Parathyroid adenoma (tissue), 2 donors: ENCODE results near the gene FADS3.

Experiments
- H2AFZ ChIP-seq: fragments of 300-600 bp; sonication (generic); one replicate; pipeline ENCODE4 v1.7.0; 2017; ENCODE audit warnings: antibody characterized with exemption, mild to moderate bottlenecking
- H3K27ac ChIP-seq: fragments of 300-600 bp; sonication (generic); one replicate; pipeline ENCODE4 v1.7.0; 2017
- H3K27me3 ChIP-seq: fragments of 300-600 bp; sonication (generic); one replicate; pipeline ENCODE4 v1.7.0; 2017; ENCODE audit warnings: low read length; ENCODE audit not compliant: control insufficient read depth, insufficient read depth
- H3K36me3 ChIP-seq: fragments of 300-600 bp; sonication (generic); one replicate; pipeline ENCODE4 v1.7.0; 2017; ENCODE audit warnings: low read length; ENCODE audit not compliant: control insufficient read depth, insufficient read depth
- H3K4me1 ChIP-seq: fragments of 300-600 bp; sonication (generic); one replicate; pipeline ENCODE4 v1.7.0; 2017; ENCODE audit warnings: control low read depth
- H3K4me2 ChIP-seq: fragments of 300-600 bp; sonication (generic); one replicate; pipeline ENCODE4 v1.7.0; 2017; ENCODE audit warnings: low read length
- H3K4me3 ChIP-seq: fragments of 300-600 bp; sonication (generic); one replicate; pipeline ENCODE4 v1.7.0; 2017; ENCODE audit warnings: low read depth, low read length
- H3K79me2 ChIP-seq: fragments of 300-600 bp; sonication (generic); one replicate; pipeline ENCODE4 v1.7.0; 2017; ENCODE audit warnings: control low read depth
- H3K9ac ChIP-seq: fragments of 300-600 bp; sonication (generic); one replicate; pipeline ENCODE4 v1.7.0; 2017; ENCODE audit warnings: mild to moderate bottlenecking
- H3K9me3 ChIP-seq: fragments of 300-600 bp; sonication (generic); one replicate; pipeline ENCODE4 v1.7.0; 2017; ENCODE audit warnings: low read length; ENCODE audit not compliant: control insufficient read depth
- CTCF ChIP-seq: fragments of 300-600 bp; sonication (generic); IDR thresholded peaks from one replicate; pipeline ENCODE4 v1.7.0; 2017; ENCODE audit warnings: antibody characterized with exemption, mild to moderate bottlenecking
- donor health status: primary hyperparathyroidism.

FADS3 gene

DNA sequence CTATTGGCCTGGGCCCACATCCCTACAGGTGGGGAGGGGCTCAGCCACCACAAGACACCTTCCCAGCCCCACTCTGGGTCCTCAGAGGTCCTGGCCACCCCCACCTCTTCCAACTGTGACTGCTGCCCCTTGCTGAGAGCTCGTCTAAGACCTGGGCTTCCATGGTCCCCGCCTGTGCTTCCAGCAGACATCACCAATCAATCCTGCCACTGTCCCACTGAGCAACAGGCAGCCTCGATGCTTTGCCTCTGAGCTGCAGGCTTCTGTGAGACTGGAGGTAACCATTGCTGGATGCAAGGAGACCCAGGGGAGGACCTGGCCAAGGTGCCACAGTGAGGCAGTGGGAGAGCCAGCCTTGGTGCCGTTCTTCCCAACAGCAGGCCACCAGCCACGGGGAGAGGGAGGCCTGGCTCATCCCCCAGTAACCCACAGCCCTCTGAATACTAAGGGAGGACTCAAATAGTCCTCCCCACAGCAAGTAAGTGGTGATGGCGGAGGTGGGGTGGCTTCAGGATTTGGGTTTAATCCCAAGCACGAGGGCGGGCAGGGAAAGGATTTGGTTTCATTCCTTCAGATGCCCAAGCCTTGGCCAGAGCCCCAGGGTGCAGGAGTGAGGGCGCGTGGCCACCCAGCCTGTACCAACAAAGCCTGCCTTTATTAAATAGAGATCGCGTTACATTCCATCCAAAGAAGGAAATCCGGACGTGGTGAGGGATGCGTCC is 5.5 kb upstream of the FADS3 start:
- H3K27ac ChIP-seq: no peak overlapping the region
- no peak overlapping the region for H2AFZ ChIP-seq
- no peaks in the 10 kb centered on the region for H3K4me1 ChIP-seq
- H3K36me3 ChIP-seq: no peaks in the 10 kb centered on the region
- H3K4me3 ChIP-seq: no peak overlapping the region
- H3K9me3 ChIP-seq: no peaks in the 10 kb centered on the region
- H3K79me2 ChIP-seq: no peaks in the 10 kb centered on the region
- H3K27me3 ChIP-seq: no peaks in the 10 kb centered on the region
- no peak overlapping the region for H3K9ac ChIP-seq
- no peak overlapping the region for H3K4me2 ChIP-seq
- TF ChIP-seq CTCF: no peak

- no peak overlapping the region for H3K27ac ChIP-seq
- no peak overlapping the region for H3K9ac ChIP-seq
- H3K27me3 ChIP-seq: no peaks in the 10 kb centered on the region
- no peaks in the 10 kb centered on the region for H3K4me1 ChIP-seq
- H3K4me2 ChIP-seq: no peak overlapping the region
- no peak overlapping the region for H3K4me3 ChIP-seq
- H3K9me3 ChIP-seq: no peaks in the 10 kb centered on the region
- no peak overlapping the region for H2AFZ ChIP-seq
- no peak for TF ChIP-seq CTCF
- no peaks in the 10 kb centered on the region for H3K79me2 ChIP-seq
- H3K36me3 ChIP-seq: no peaks in the 10 kb centered on the region
These were observed 4.3 kb upstream of the FADS3 start for GRCh38 chr11:61895718-61896059.

DNA sequence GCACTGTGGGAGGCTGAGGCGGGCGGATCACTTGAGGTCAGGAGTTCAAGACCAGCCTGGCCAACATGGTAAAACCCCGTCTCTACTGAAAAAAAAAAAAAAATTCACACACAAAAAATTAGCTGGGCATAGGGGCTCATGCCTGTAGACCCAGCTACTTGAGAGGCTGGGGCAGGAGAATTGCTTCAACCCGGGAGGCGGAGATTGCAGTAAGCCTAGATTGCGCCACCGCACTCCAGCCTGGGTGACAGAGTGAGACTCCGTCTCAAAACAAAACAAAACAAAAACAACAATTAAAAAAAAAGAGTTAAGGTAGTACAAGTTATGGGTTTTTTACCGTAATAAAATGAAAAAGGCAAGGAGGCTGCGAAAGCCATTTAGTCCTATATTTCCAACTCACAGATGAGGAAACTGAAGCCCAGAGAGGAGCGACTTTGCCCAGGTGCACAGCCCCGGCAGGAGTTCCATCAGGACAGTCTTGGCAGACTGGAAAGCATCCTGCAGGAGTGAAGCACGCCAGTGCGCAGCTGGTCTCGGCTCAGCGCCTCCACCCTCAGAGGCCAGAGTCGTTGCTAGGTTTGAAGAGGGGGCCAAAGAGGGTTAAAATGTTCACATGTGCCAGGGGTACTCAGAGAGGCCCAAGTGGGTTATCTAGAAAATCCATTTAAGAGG is 3.8 kb upstream of the FADS3 start:
- no peak overlapping the region for H3K27ac ChIP-seq

DNA sequence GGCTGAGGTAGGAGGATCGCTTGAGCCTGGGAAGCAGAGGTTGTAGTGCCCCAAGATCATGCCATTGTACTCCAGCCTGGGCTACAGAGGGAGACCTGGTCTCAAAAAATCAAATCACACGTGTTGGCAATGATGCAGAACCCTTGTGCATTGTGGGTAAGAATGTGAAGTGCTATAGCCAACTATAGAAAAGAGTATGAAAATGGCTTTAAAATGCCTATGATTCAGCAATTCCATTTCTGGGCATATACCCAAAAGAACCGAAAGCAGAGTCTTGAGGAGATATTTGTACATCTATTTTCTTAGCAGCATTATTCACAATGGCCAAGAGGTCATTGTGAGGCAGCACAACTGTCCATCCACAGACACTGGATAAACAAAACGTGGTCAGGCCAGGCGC is 2.6 kb upstream of the FADS3 start:
- Histone ChIP-seq H3K27me3 (no peaks in the 10 kb centered on the region), H3K27ac (no peak overlapping the region), H3K9me3 (no peaks in the 10 kb centered on the region), H3K36me3 (no peaks in the 10 kb centered on the region), H3K4me3 (no peak overlapping the region), H2AFZ (no peak overlapping the region), H3K4me2 (no peak overlapping the region), H3K79me2 (no peaks in the 10 kb centered on the region), H3K4me1 (no peaks in the 10 kb centered on the region), H3K9ac (no peak overlapping the region)
- no peak for TF ChIP-seq CTCF

More for the DNA sequence above, 3.8 kb upstream of the FADS3 start:
- no peaks in the 10 kb centered on the region for H3K36me3 ChIP-seq
- no peaks in the 10 kb centered on the region for H3K79me2 ChIP-seq
- H3K4me3 ChIP-seq: no peak overlapping the region
- no peak for TF ChIP-seq CTCF
- H3K4me1 ChIP-seq: no peaks in the 10 kb centered on the region
- H3K9ac ChIP-seq: no peak overlapping the region
- no peaks in the 10 kb centered on the region for H3K9me3 ChIP-seq
- H3K27me3 ChIP-seq: no peaks in the 10 kb centered on the region
- H3K4me2 ChIP-seq: no peak overlapping the region
- H2AFZ ChIP-seq: no peak overlapping the region

GRCh38 chr11:61892085-61892370 is 683 bp upstream of the FADS3 start:
- peak overlapping the region; percentile 46 for H3K4me3 ChIP-seq
- no peaks in the 10 kb centered on the region for H3K79me2 ChIP-seq
- no peaks in the 10 kb centered on the region for H3K4me1 ChIP-seq
- H3K9ac ChIP-seq: no peak overlapping the region
- H3K27ac ChIP-seq: no peak overlapping the region
- H3K9me3 ChIP-seq: no peaks in the 10 kb centered on the region
- peak overlapping the region; percentile 78 for H3K4me2 ChIP-seq
- no peaks in the 10 kb centered on the region for H3K27me3 ChIP-seq
- TF ChIP-seq CTCF: no peak
- H3K36me3 ChIP-seq: no peaks in the 10 kb centered on the region
- H2AFZ ChIP-seq: peak overlapping the region; percentile 70
